GM12872 (cell line): Measurements from ENCODE around the gene FRK.

ENCODE experiments used
- CTCF ChIP-seq: IDR thresholded peaks from 3 replicates; pipeline ENCODE4 v1.5.1; 2011; ENCODE audit warnings: low read depth, mild to moderate bottlenecking, low read length, moderate library complexity; ENCODE audit not compliant: insufficient read depth

The FRK gene

GRCh38 chr6:115976321-115976870 lies 84.3 kb downstream of the FRK start:
- no peak for TF ChIP-seq CTCF

- TF ChIP-seq CTCF, result no peak
Measured at GRCh38 chr6:115972679-115973078, 88.0 kb downstream of the FRK start.

DNA sequence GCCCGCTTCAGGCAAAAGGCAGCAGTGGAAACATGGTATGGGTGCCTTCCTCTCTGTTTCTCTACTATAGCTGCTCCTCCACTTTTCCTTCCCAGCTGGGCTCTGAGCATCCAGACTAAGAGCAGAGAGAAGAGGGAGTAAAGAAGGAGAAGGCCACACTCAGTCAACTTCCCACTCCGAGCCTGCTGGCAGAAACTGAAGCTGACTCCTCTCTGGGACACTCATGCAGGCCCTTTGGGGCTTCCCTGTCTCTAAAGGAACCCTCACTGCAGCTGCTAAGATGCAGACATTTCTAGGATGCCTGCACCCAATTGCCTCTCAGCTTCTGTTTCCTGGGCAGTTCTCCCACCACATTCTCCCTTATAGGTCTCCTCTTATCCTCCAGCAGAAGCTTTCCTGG lies 88.9 kb downstream of the FRK start:
- TF ChIP-seq CTCF, result no peak

DNA sequence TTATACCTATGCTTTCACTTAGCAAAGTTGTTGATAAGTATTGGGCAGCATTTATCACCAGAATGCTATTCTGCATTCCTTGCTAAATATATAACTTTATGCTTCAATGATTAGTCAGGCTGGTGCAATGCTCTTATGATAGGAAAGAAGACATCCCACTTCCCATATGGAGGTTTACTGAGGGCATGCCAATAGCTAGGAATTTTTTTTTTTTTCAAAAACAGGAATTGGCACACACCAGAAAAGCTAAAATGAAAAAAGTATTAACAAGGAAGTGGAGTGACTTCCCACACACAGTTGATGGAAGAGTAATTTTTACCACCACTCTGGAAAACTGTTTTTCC lies 90.8 kb downstream of the FRK start:
- TF ChIP-seq CTCF, result no peak

DNA sequence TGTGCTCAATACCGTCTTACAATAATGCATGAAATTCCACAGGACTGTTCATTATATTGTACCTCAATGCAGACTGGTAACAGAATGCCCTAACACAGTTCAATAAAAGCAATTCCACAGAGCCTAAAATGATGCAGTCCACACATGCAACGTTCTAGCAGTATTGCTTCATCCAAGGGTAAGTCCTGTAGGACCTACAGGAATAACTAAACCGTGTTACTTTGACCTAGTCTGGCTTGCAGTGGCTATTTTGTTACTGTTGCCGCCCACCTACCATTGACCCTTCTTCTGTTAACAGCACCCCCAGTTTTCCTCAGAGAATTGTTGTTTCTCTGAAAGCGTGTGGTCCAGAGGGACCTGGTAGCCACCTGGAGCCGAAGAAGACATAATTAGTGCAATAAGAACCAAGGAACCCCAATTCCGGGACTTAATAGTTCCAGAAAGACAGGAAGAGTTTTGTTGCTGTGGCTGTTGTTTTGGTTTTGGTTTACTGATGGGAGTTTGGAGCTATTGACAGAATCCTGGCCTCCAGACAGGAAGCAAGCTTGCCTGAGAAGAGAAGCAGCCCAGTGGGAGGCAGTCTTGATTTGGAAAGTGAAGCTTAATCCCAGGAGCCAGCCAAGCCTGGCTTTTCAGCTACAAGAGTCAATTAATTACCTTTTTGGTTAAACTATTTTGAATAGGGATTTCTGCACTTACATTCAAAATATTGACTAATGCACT lies 91.3 kb downstream of the FRK start:
- TF ChIP-seq CTCF, result no peak

- no peak for TF ChIP-seq CTCF
Measured at GRCh38 chr6:115958958-115959357, 101.7 kb downstream of the FRK start.

GRCh38 chr6:115954740-115955139 lies 106.0 kb downstream of the FRK start:
- no peak for TF ChIP-seq CTCF
